ENCODE data around the gene RPTOR.

RPTOR gene

GRCh38 chr17:80977172-80977571, 432.5 kb downstream of the RPTOR start:
- ChIA-PET CTCF (interaction anchor here (1.2 to 2.5 kb wide), 2 partner anchors 10 to 550 kb away, joined by 3 to 17 read pairs; no protein-coding TSS in a partner anchor), POLR2A (no interaction called here)
- DNase-seq (ENCODE audit: extremely low spot score) = no peak
- TF ChIP-seq CTCF (IDR thresholded peaks at IDR 0.05; ENCODE audit: control extremely low read depth, extremely low read depth, low read depth, missing control alignments) = no peak

GRCh38 chr17:80978499-80979497, 434.2 kb downstream of the RPTOR start:
- POLR2A ChIA-PET = no interaction called here
- TF ChIP-seq CTCF (IDR thresholded peaks at IDR 0.05; ENCODE audit: control extremely low read depth, extremely low read depth, low read depth, missing control alignments) = no peak
- no peak for DNase-seq (ENCODE audit: extremely low spot score)
- CTCF ChIA-PET = interaction anchor here (0.9 to 2.5 kb wide), 6 partner anchors 8 to 559 kb away, joined by 3 to 17 read pairs (median 4); no protein-coding TSS in a partner anchor

- TF ChIP-seq CTCF (IDR thresholded peaks at IDR 0.05; ENCODE audit: control extremely low read depth, extremely low read depth, low read depth, missing control alignments) = no peak
- no peak for DNase-seq (ENCODE audit: extremely low spot score)
- CTCF ChIA-PET = interaction anchor here (1.2 to 2.5 kb wide), 4 partner anchors 8 to 555 kb away, joined by 4 to 17 read pairs (median 6); no protein-coding TSS in a partner anchor
- POLR2A ChIA-PET = no interaction called here
Observed at GRCh38 chr17:80979547-80980378, 435.1 kb downstream of the RPTOR start.

GRCh38 chr17:80980397-80981061, 435.9 kb downstream of the RPTOR start:
- DNase-seq (ENCODE audit: extremely low spot score) = no peak
- CTCF ChIA-PET = interaction anchor here (0.6 to 2.2 kb wide), 3 partner anchors 10 to 555 kb away, joined by 4 to 9 read pairs (median 4); no protein-coding TSS in a partner anchor
- POLR2A ChIA-PET = no interaction called here
- TF ChIP-seq CTCF (IDR thresholded peaks at IDR 0.05; ENCODE audit: control extremely low read depth, extremely low read depth, low read depth, missing control alignments) = no peak

- ChIA-PET POLR2A (no interaction called here), CTCF (interaction anchor here (0.6 to 2.2 kb wide), 3 partner anchors 526 to 880 kb away, joined by 3 to 9 read pairs (median 4); partner anchors contain the start of gene GAA)
- DNase-seq (ENCODE audit: extremely low spot score) = peak; percentile 80
- peak; percentile 88 for TF ChIP-seq CTCF (IDR thresholded peaks at IDR 0.05; ENCODE audit: control extremely low read depth, extremely low read depth, low read depth, missing control alignments)
Observed at GRCh38 chr17:80981062-80981902, 436.6 kb downstream of the RPTOR start.

All from GM10248 (cell line).